Adrenal gland (tissue), 12 donors: ENCODE results near the gene CD81. TPM values are rescaled to one million over a fixed set of nuclear protein-coding genes. Genes with fewer than 3 reads are reported as not detected.

Experiments used
- DNase-seq, 7 donors: peaks; one replicate each; pipeline ENCODE4 v3.0.0-alpha.2; 2019 to 2020
- H3K27ac ChIP-seq, 5 donors: fragments of 200-600 bp; sonication (generic) in 4 of 5; 1 replicate in 3 of 5; 2 replicates in 2 of 5; pipeline versions ENCODE4 v1.5.1 to v1.8.0; 2016 to 2020; ENCODE audit warnings: mild to moderate bottlenecking in 1 of 5
- H3K27me3 ChIP-seq: fragments of 200-600 bp; 2 replicates; pipeline ENCODE4 v1.8.0; 2021
- H3K36me3 ChIP-seq, 2 donors: fragments of 200-600 bp; replicated peaks in 1 of 2; 1 replicate in 1 of 2; 2 replicates in 1 of 2; pipeline versions ENCODE4 v1.5.1 to v1.8.0; 2018 to 2022
- H3K4me1 ChIP-seq, 2 donors: fragments of 200-600 bp; replicated peaks in 1 of 2; 1 replicate in 1 of 2; 2 replicates in 1 of 2; pipeline versions ENCODE4 v1.5.1 to v1.8.0; 2018 to 2021
- H3K4me3 ChIP-seq, 4 donors: fragments of 200-600 bp; sonication (generic) in 3 of 4; one replicate each; pipeline ENCODE4 v1.5.1; 2016 to 2018
- H3K9me3 ChIP-seq, 3 donors: fragments of 200-600 bp; sonication (generic) in 1 of 3; replicated peaks in 1 of 3; 1 replicate in 2 of 3; 2 replicates in 1 of 3; pipeline versions ENCODE4 v1.5.1 to v1.8.0; 2016 to 2021
- POLR2A ChIP-seq, 2 donors: fragments of 450-650 bp; IDR thresholded peaks; one replicate each; pipeline ENCODE4 v1.6.1; 2017; ENCODE audit warnings: antibody characterized with exemption in 2 of 2, mild to moderate bottlenecking in 2 of 2, moderate library complexity in 1 of 2
- WGBS, 4 donors: extraction: QIAGEN DNeasy Blood & Tissue Kit in 2 of 4; methylation state at CpG; one replicate each; pipeline versions ENCODE4 v1.1.5 to v1.1.7; 2013 to 2017; 5-methylcytosine and 5-hydroxymethylcytosine counted together
- intact Hi-C, 2 donors: fragments of 100-400 bp; cut with DNase I; formaldehyde crosslinking; loops; one replicate each; pipeline versions ENCODE4 v1.14.1 to v1.15.0; 2022 to 2023
- polyA plus RNA-seq, 3 donors: library from polyadenylated mRNA; stranded (reverse); fragments of 200-250 nt in 2 of 3; fragments of 350-450 nt in 1 of 3; fragmentation: Illumina TruSeq in 1 of 3; extraction: RNeasy Lipid Tissue Mini Kit (QIAGEN cat#74804) in 1 of 3; gene quantifications; one replicate each; pipeline ENCODE4 v1.2.3, GENCODE V29; 2013 to 2014
- total RNA-seq, 9 donors: library from RNA; depleted of rRNA in 4 of 9; stranded (reverse); fragments of >200 nt in 4 of 9; fragments of 120-200 nt in 1 of 9; fragmentation: NEBNext Ultra II Directional in 1 of 9; extraction: Animal tissue kit (Norgen Biotek cat#: 25700) in 1 of 9; gene quantifications; one replicate each; pipeline versions ENCODE4 v1.1.0 to v1.2.4, GENCODE V29; 2013 to 2023
- TF ChIP-seq, protein P1 (sequence below), 6 experiments: fragments of 450-650 bp in 4 of 6; fragments of 200-600 bp in 2 of 6; sonication (generic) in 1 of 6; IDR thresholded peaks; 1 replicate in 5 of 6; 2 replicates in 1 of 6; pipeline versions ENCODE4 v1.5.1 to v1.8.0; 2016 to 2021; ENCODE audit warnings: antibody characterized with exemption in 6 of 6, mild to moderate bottlenecking in 2 of 6, moderate library complexity in 1 of 6
- donor health status: healthy with polysubstance abuse.
- donor health status: Bipolar disorder and iron deficiency.
- donor health status: DM: yes; HTN: yes; CAD: no.
- donor health status: DM: no; HTN: no; CAD: no.
- donor health status: DM: no; HTN: no; CAD: no.
- donor health status: DM: yes; HTN: yes; CAD: no.

CD81 gene
- total and polyA plus RNA-seq, 12 donors, result 40.9 to 444 (median 275) TPM

DNA sequence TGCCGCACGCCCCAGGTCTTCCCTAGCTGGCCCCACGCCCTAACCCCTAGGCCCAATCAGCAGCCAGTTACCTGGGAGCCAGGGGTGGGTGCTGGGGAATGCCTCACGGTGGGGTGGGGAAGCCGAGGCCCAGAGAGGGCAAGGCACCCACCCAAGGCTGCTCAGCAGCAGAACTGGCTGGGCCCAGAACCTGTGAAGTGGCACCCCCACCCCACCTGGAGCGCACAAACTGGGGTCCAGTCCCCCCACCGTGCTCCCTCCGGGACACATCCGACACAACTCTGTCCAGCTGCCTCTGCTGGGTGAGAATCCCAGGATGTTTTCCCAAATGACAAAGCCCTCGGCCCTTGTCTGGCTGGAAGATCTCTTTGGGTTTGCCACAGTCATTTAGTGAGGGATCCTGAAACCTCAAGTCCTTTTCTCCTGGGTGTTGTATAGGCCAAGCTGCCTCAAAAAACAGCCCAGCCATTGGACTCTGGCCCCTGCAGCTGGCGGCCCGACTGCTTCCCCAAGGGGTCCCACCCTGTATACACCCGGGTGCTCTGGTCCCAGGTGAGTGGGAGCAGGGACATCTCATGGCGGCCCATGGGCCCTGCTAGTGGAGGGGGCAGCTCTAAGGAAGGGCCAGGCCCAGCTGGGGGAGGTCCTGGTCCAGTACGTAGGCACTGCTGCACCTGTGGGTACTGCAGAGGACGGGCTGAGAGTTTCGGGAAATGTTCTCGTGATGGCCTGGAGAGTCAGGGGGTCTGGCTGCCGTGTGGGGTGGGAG, 44.3 kb downstream of the CD81 start:
- Histone ChIP-seq H3K27ac (no peak overlapping the region), H3K36me3 (no peaks in the 10 kb centered on the region), H3K9me3 (no peaks in the 10 kb centered on the region), H3K4me1 (peaks cover 0 to 4% of the 10 kb centered on the region in 2 donors), H3K27me3 (no peaks in the 10 kb centered on the region), H3K4me3 (no peak overlapping the region)
- intact Hi-C loops, result loop anchor here in 1 of 2 donors (5.0 kb wide), 1 partner anchor 224 kb away; no protein-coding TSS in a partner anchor
- DNase-seq, result no peak
- TF ChIP-seq, protein P1, sequence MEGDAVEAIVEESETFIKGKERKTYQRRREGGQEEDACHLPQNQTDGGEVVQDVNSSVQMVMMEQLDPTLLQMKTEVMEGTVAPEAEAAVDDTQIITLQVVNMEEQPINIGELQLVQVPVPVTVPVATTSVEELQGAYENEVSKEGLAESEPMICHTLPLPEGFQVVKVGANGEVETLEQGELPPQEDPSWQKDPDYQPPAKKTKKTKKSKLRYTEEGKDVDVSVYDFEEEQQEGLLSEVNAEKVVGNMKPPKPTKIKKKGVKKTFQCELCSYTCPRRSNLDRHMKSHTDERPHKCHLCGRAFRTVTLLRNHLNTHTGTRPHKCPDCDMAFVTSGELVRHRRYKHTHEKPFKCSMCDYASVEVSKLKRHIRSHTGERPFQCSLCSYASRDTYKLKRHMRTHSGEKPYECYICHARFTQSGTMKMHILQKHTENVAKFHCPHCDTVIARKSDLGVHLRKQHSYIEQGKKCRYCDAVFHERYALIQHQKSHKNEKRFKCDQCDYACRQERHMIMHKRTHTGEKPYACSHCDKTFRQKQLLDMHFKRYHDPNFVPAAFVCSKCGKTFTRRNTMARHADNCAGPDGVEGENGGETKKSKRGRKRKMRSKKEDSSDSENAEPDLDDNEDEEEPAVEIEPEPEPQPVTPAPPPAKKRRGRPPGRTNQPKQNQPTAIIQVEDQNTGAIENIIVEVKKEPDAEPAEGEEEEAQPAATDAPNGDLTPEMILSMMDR (IDR thresholded peaks at IDR 0.05), result no peak
- no peak for TF ChIP-seq POLR2A (IDR thresholded peaks at IDR 0.05)
- 67 to 74% (median 73%) methylated on average over 14 to 19 of the region's 19 CpGs; no CpG with 5 or more reads in 1 of the 4 donors for WGBS, 4 donors

DNA sequence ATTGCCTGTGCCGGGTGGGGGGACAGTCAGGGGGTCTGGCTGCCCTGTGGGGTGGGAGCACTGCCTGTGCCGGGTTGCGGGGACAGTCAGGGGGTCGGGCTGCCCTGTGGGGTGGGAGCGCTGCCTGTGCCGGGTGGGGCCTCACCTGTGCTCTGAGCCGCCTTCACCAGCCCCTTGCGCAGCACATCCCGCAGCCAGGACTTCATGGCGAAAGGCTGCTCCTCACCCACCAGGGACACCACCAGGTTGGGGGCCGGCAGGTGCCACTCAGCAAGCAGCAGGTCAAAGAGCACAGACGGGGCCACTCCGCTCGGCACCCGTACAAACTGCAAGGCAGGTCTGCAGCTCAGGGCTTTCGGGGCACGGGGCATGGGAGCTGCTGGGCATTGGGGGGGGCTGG, 44.9 kb downstream of the CD81 start:
- Histone ChIP-seq H3K36me3 (no peaks in the 10 kb centered on the region), H3K4me3 (no peak overlapping the region), H3K9me3 (no peaks in the 10 kb centered on the region), H3K27ac (no peak overlapping the region), H3K27me3 (no peaks in the 10 kb centered on the region), H3K4me1 (peaks cover 0 to 4% of the 10 kb centered on the region in 2 donors)
- intact Hi-C loops, result loop anchor here in 1 of 2 donors (5.0 kb wide), 1 partner anchor 225 kb away; no protein-coding TSS in a partner anchor
- no peak for TF ChIP-seq POLR2A (IDR thresholded peaks at IDR 0.05)
- TF ChIP-seq, protein P1 (IDR thresholded peaks at IDR 0.05), result no peak
- 69 to 90% (median 83%) methylated on average over 3 to 17 of the region's 17 CpGs for WGBS, 4 donors
- DNase-seq, result no peak

DNA sequence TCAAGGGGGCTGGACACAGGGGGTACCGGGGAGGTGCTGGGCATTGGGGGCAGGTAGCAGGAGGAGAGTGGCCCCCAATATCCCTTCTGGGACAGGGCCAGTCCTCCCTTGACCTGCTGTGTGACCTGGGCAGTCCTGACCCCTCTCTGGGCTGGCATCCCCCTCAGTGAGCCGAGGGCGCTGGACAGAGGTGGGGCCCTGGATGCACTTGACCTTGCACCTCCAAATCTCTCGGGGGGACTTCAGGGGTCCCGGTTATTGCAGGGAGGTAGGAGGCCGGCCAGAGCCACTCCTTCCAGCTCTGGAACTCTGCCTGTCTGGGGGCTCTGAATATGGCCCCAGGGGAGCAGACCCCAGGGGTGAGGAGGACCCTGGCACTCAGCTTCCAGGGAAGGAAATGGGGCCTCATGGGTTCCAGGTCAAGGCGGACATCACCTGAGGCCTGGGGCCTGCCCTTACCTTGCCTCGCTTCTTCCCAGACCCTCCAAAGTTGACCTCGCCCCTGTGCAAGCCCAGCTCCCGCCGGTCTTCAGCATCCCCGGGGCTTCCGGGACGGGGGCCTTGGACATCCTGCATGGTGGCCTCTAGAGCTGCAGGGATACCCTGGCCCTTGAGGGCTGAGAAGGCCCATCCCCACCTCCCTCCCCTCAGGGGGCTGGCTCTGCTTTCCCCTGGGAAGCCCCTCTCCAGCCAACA, 45.5 kb downstream of the CD81 start:
- TF ChIP-seq, protein P1 (IDR thresholded peaks at IDR 0.05), result no peak
- no peak for TF ChIP-seq POLR2A (IDR thresholded peaks at IDR 0.05)
- no peak overlapping the region for H3K27ac ChIP-seq
- intact Hi-C loops, result loop anchor here in 1 of 2 donors (5.0 kb wide), 1 partner anchor 225 kb away; no protein-coding TSS in a partner anchor
- DNase-seq, result no peak
- H3K4me3 ChIP-seq, result no peak overlapping the region
- no peaks in the 10 kb centered on the region for H3K27me3 ChIP-seq
- peaks cover 0 to 4% of the 10 kb centered on the region in 2 donors for H3K4me1 ChIP-seq
- no peaks in the 10 kb centered on the region for H3K36me3 ChIP-seq
- no peaks in the 10 kb centered on the region for H3K9me3 ChIP-seq
- WGBS, 4 donors, result 76 to 92% (median 81%) methylated on average over 7 to 14 of the region's 14 CpGs
